HEK293 (cell line): ENCODE data around the gene CRY2.

Source experiments
- CTCF ChIA-PET: fragments of 350-600 bp; formaldehyde crosslinking; extraction: SDS; loops from one replicate; lab custom pipeline; 2021; ENCODE audit warnings: antibody characterized with exemption; lab: Yijun Ruan, JAX
- POLR2A ChIA-PET: fragments of 300-600 bp; formaldehyde crosslinking; extraction: SDS; loops from one replicate; lab custom pipeline; 2020; ENCODE audit warnings: antibody characterized with exemption, inconsistent platforms; lab: Yijun Ruan, JAX
- H3K27ac ChIP-seq: fragments of 200-500 bp; sonication (Bioruptor generic); 2 replicates; pipeline ENCODE4 v1.5.1; 2014; ENCODE audit warnings: low read depth, low read length, control low read depth, inconsistent platforms; ENCODE audit errors: extremely low read depth
- H3K36me3 ChIP-seq, 2 experiments: fragments of 200-500 bp in 1 of 2; sonication (Bioruptor generic) in 1 of 2; 1 replicate in 1 of 2; 2 replicates in 1 of 2; pipeline ENCODE4 v1.5.1; 2014 to 2017; ENCODE audit warnings: inconsistent platforms in 2 of 2, low read length in 2 of 2; ENCODE audit not compliant: control insufficient read depth in 2 of 2, insufficient read depth in 1 of 2
- H3K4me1 ChIP-seq: fragments of 200-500 bp; sonication (Bioruptor generic); 2 replicates; pipeline ENCODE4 v1.5.1; 2014; ENCODE audit warnings: mild to moderate bottlenecking, low read length, inconsistent platforms; ENCODE audit not compliant: control insufficient read depth, insufficient read depth
- H3K4me3 ChIP-seq: 2 replicates; pipeline ENCODE4 v1.5.1; 2011; ENCODE audit warnings: low read depth, mild to moderate bottlenecking, control low read depth, low read length, moderate library complexity
- H3K9me3 ChIP-seq: fragments of 200-500 bp; sonication (Bioruptor generic); 2 replicates; pipeline ENCODE4 v1.5.1; 2014; ENCODE audit warnings: low read depth, low read length, inconsistent platforms; ENCODE audit not compliant: control insufficient read depth, insufficient read depth
- ZBTB17 ChIP-seq: fragments of 450-650 bp; formaldehyde crosslinking; IDR thresholded peaks from 2 replicates; pipeline ENCODE4 v1.5.1; 2016; ENCODE audit warnings: missing biosample characterization, missing genetic modification characterization
- ZBTB20 ChIP-seq: fragments of 450-650 bp; formaldehyde crosslinking; IDR thresholded peaks from 2 replicates; pipeline ENCODE4 v1.5.1; 2016; ENCODE audit warnings: missing biosample characterization, missing genetic modification characterization
- ZBTB7A ChIP-seq: fragments of 450-650 bp; formaldehyde crosslinking; IDR thresholded peaks from 2 replicates; pipeline ENCODE4 v1.5.1; 2016; ENCODE audit warnings: low read depth, missing biosample characterization, missing genetic modification characterization
- ZNF2 ChIP-seq: fragments of 450-650 bp; formaldehyde crosslinking; IDR thresholded peaks from 2 replicates; pipeline ENCODE4 v1.5.1; 2016; ENCODE audit warnings: missing biosample characterization, missing genetic modification characterization
- ZNF350 ChIP-seq: fragments of 450-650 bp; formaldehyde crosslinking; IDR thresholded peaks from 2 replicates; pipeline ENCODE4 v1.5.0; 2017; ENCODE audit warnings: missing biosample characterization, mild to moderate bottlenecking, missing genetic modification characterization
- ZNF394 ChIP-seq: fragments of 450-650 bp; formaldehyde crosslinking; IDR thresholded peaks from 2 replicates; pipeline ENCODE4 v1.5.1; 2016; ENCODE audit warnings: missing biosample characterization, missing genetic modification characterization, mild to moderate bottlenecking, moderate library complexity, borderline replicate concordance
- ZNF404 ChIP-seq: fragments of 450-650 bp; formaldehyde crosslinking; IDR thresholded peaks from 2 replicates; pipeline ENCODE4 v1.5.1; 2017; ENCODE audit warnings: missing biosample characterization, missing genetic modification characterization
- ZNF416 ChIP-seq: fragments of 450-650 bp; formaldehyde crosslinking; IDR thresholded peaks from 2 replicates; pipeline ENCODE4 v1.5.1; 2016; ENCODE audit warnings: missing biosample characterization, missing genetic modification characterization
- ZNF48 ChIP-seq: fragments of 450-650 bp; formaldehyde crosslinking; IDR thresholded peaks from 2 replicates; pipeline ENCODE4 v1.5.1; 2016; ENCODE audit warnings: missing biosample characterization, missing genetic modification characterization
- ZNF521 ChIP-seq: fragments of 450-650 bp; formaldehyde crosslinking; IDR thresholded peaks from 2 replicates; pipeline ENCODE4 v1.5.1; 2017; ENCODE audit warnings: missing biosample characterization, mild to moderate bottlenecking, missing genetic modification characterization
- ZNF548 ChIP-seq: fragments of 450-650 bp; formaldehyde crosslinking; IDR thresholded peaks from 2 replicates; pipeline ENCODE4 v1.5.1; 2016; ENCODE audit warnings: missing biosample characterization, missing genetic modification characterization
- ZNF558 ChIP-seq: fragments of 450-650 bp; formaldehyde crosslinking; IDR thresholded peaks from 2 replicates; pipeline ENCODE4 v1.5.1; 2016; ENCODE audit warnings: missing biosample characterization, missing genetic modification characterization
- ZNF585B ChIP-seq: fragments of 450-650 bp; formaldehyde crosslinking; IDR thresholded peaks from 2 replicates; pipeline ENCODE4 v1.5.1; 2016; ENCODE audit warnings: missing biosample characterization, missing genetic modification characterization
- ZNF596 ChIP-seq: fragments of 450-650 bp; IDR thresholded peaks from 2 replicates; pipeline ENCODE4 v1.5.0; 2018; ENCODE audit warnings: missing biosample characterization, mild to moderate bottlenecking, missing genetic modification characterization, moderate library complexity
- ZNF654 ChIP-seq: fragments of 450-650 bp; formaldehyde crosslinking; IDR thresholded peaks from 2 replicates; pipeline ENCODE4 v1.5.1; 2016; ENCODE audit warnings: low read depth, missing biosample characterization, missing genetic modification characterization
- ZNF747 ChIP-seq: fragments of 450-650 bp; formaldehyde crosslinking; IDR thresholded peaks from 2 replicates; pipeline ENCODE4 v1.5.1; 2016; ENCODE audit warnings: missing biosample characterization, missing genetic modification characterization
- TF ChIP-seq, protein P1 (sequence below): fragments of 450-650 bp; formaldehyde crosslinking; IDR thresholded peaks from 2 replicates; pipeline ENCODE4 v1.5.1; 2016; ENCODE audit warnings: missing biosample characterization, missing genetic modification characterization
- TF ChIP-seq, protein P2 (sequence below): fragments of 450-650 bp; formaldehyde crosslinking; IDR thresholded peaks from 2 replicates; pipeline ENCODE4 v1.5.1; 2016; ENCODE audit warnings: missing biosample characterization, missing genetic modification characterization, low read depth
- TF ChIP-seq, protein P3 (sequence below): fragments of 450-650 bp; formaldehyde crosslinking; IDR thresholded peaks from 2 replicates; pipeline ENCODE4 v1.5.1; 2016; ENCODE audit warnings: missing biosample characterization, missing genetic modification characterization, low read depth
- TF ChIP-seq, protein P4 (sequence below): fragments of 450-650 bp; formaldehyde crosslinking; optimal IDR thresholded peaks from 2 replicates; pipeline ENCODE3; 2016; ENCODE audit warnings: missing biosample characterization, mild to moderate bottlenecking, missing genetic modification characterization
- TF ChIP-seq, protein P5 (sequence below): fragments of 450-650 bp; formaldehyde crosslinking; IDR thresholded peaks from 2 replicates; pipeline ENCODE4 v1.5.1; 2016; ENCODE audit warnings: missing biosample characterization, missing genetic modification characterization
- TF ChIP-seq, protein P6 (sequence below): sonication (generic); formaldehyde crosslinking; IDR thresholded peaks from 2 replicates; pipeline ENCODE4 v1.8.1; 2022; ENCODE audit warnings: mild to moderate bottlenecking, moderate library complexity, missing genetic modification reagents
- TF ChIP-seq, protein P7 (sequence below): fragments of 450-650 bp; formaldehyde crosslinking; IDR thresholded peaks from 2 replicates; pipeline ENCODE4 v1.5.1; 2017; ENCODE audit warnings: missing biosample characterization, missing genetic modification characterization

The CRY2 gene

DNA sequence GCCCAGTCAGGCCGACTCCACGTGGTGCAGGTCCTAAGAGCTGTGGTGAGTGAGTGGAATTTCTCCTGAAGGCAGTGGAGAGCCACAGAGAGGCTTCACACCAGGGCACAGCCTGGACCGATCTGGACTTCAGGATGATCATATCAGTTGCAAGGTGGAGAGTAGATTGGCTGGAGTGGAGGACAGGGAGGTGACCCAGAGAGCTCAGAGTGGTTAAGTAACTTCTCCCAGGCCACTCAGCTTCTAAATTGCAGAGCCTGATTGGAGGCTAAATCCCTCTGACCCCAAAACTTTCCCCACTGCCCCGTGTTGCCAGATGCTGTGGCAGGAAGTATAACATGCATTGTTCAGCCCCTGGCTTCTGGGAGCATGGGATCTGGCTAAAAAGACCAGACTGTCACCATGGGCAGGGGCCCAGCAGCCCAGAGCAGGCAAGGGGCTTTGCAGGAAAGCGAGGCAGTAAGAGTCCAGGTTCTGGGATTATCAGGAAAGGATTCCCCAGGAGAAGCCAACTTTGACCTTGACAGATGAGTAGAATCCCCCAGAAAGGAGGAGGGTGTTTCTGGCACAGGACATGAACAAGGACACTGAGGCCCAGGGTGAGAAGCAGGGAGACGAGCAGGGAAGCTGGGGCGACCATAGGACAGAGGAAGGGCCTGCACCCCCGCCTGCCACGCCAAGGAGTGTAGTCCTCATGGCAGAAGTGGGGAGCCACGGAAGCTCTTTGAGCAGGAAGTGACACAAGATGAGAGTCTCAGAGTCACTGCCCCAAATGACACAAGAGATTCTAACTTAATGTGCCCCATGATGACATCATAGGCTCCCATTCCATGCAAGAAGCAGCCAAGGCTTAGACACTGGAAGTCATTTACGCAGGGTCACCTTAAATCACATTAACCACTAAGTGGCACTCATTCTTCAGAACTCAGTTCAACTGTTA, 37.5 kb upstream of the CRY2 start:
- Histone ChIP-seq H3K4me3 (no peak overlapping the region), H3K4me1 (peaks cover 5% of the 10 kb centered on the region), H3K9me3 (no peaks in the 10 kb centered on the region), H3K27ac (no peak overlapping the region), H3K36me3 (peaks cover 0 to 31% of the 10 kb centered on the region in 2 experiments; a peak in 1 of 3 replicates)
- POLR2A ChIA-PET = interaction anchor here (1.5 kb wide), 1 partner anchor 37 kb away, joined by 3 read pairs; the partner anchor contains the start of gene CRY2
- CTCF ChIA-PET = interaction anchor here (0.9 kb wide), 1 partner anchor 9 kb away, joined by 3 read pairs; no protein-coding TSS in a partner anchor
- TF ChIP-seq, protein P1, sequence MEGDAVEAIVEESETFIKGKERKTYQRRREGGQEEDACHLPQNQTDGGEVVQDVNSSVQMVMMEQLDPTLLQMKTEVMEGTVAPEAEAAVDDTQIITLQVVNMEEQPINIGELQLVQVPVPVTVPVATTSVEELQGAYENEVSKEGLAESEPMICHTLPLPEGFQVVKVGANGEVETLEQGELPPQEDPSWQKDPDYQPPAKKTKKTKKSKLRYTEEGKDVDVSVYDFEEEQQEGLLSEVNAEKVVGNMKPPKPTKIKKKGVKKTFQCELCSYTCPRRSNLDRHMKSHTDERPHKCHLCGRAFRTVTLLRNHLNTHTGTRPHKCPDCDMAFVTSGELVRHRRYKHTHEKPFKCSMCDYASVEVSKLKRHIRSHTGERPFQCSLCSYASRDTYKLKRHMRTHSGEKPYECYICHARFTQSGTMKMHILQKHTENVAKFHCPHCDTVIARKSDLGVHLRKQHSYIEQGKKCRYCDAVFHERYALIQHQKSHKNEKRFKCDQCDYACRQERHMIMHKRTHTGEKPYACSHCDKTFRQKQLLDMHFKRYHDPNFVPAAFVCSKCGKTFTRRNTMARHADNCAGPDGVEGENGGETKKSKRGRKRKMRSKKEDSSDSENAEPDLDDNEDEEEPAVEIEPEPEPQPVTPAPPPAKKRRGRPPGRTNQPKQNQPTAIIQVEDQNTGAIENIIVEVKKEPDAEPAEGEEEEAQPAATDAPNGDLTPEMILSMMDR (tag by site-specific recombination) = no peak
- TF ChIP-seq ZNF548 (tag by site-specific recombination) (no peak), ZNF48 (tag by site-specific recombination) (no peak), ZNF394 (tag by site-specific recombination) (no peak), ZBTB20 (tag by site-specific recombination) (no peak), ZNF558 (tag by site-specific recombination) (no peak), ZBTB17 (tag by site-specific recombination) (no peak), ZNF585B (no peak), ZNF416 (no peak), ZNF596 (tag by site-specific recombination) (no peak), ZNF404 (tag by site-specific recombination) (no peak), ZNF654 (no peak), ZNF747 (tag by site-specific recombination) (no peak), ZBTB7A (tag by site-specific recombination) (no peak), ZNF521 (tag by site-specific recombination) (no peak), ZNF2 (tag by site-specific recombination) (no peak), ZNF350 (tag by site-specific recombination) (no peak)
- TF ChIP-seq, protein P2, sequence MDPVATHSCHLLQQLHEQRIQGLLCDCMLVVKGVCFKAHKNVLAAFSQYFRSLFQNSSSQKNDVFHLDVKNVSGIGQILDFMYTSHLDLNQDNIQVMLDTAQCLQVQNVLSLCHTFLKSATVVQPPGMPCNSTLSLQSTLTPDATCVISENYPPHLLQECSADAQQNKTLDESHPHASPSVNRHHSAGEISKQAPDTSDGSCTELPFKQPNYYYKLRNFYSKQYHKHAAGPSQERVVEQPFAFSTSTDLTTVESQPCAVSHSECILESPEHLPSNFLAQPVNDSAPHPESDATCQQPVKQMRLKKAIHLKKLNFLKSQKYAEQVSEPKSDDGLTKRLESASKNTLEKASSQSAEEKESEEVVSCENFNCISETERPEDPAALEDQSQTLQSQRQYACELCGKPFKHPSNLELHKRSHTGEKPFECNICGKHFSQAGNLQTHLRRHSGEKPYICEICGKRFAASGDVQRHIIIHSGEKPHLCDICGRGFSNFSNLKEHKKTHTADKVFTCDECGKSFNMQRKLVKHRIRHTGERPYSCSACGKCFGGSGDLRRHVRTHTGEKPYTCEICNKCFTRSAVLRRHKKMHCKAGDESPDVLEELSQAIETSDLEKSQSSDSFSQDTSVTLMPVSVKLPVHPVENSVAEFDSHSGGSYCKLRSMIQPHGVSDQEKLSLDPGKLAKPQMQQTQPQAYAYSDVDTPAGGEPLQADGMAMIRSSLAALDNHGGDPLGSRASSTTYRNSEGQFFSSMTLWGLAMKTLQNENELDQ (tag by site-specific recombination) = no peak
- TF ChIP-seq, protein P3, sequence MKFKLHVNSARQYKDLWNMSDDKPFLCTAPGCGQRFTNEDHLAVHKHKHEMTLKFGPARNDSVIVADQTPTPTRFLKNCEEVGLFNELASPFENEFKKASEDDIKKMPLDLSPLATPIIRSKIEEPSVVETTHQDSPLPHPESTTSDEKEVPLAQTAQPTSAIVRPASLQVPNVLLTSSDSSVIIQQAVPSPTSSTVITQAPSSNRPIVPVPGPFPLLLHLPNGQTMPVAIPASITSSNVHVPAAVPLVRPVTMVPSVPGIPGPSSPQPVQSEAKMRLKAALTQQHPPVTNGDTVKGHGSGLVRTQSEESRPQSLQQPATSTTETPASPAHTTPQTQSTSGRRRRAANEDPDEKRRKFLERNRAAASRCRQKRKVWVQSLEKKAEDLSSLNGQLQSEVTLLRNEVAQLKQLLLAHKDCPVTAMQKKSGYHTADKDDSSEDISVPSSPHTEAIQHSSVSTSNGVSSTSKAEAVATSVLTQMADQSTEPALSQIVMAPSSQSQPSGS (tag by site-specific recombination) = peak; percentile 88
- TF ChIP-seq, protein P4, sequence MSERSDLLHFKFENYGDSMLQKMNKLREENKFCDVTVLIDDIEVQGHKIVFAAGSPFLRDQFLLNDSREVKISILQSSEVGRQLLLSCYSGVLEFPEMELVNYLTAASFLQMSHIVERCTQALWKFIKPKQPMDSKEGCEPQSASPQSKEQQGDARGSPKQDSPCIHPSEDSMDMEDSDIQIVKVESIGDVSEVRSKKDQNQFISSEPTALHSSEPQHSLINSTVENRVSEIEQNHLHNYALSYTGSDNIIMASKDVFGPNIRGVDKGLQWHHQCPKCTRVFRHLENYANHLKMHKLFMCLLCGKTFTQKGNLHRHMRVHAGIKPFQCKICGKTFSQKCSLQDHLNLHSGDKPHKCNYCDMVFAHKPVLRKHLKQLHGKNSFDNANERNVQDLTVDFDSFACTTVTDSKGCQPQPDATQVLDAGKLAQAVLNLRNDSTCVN (tag by site-specific recombination) = no peak
- TF ChIP-seq, protein P5, sequence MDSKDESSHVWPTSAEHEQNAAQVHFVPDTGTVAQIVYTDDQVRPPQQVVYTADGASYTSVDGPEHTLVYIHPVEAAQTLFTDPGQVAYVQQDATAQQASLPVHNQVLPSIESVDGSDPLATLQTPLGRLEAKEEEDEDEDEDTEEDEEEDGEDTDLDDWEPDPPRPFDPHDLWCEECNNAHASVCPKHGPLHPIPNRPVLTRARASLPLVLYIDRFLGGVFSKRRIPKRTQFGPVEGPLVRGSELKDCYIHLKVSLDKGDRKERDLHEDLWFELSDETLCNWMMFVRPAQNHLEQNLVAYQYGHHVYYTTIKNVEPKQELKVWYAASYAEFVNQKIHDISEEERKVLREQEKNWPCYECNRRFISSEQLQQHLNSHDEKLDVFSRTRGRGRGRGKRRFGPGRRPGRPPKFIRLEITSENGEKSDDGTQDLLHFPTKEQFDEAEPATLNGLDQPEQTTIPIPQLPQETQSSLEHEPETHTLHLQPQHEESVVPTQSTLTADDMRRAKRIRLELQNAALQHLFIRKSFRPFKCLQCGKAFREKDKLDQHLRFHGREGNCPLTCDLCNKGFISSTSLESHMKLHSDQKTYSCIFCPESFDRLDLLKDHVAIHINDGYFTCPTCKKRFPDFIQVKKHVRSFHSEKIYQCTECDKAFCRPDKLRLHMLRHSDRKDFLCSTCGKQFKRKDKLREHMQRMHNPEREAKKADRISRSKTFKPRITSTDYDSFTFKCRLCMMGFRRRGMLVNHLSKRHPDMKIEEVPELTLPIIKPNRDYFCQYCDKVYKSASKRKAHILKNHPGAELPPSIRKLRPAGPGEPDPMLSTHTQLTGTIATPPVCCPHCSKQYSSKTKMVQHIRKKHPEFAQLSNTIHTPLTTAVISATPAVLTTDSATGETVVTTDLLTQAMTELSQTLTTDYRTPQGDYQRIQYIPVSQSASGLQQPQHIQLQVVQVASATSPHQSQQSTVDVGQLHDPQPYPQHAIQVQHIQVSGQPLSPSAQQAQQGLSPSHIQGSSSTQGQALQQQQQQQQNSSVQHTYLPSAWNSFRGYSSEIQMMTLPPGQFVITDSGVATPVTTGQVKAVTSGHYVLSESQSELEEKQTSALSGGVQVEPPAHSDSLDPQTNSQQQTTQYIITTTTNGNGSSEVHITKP (tag by site-specific recombination) = no peak
- TF ChIP-seq, protein P6, sequence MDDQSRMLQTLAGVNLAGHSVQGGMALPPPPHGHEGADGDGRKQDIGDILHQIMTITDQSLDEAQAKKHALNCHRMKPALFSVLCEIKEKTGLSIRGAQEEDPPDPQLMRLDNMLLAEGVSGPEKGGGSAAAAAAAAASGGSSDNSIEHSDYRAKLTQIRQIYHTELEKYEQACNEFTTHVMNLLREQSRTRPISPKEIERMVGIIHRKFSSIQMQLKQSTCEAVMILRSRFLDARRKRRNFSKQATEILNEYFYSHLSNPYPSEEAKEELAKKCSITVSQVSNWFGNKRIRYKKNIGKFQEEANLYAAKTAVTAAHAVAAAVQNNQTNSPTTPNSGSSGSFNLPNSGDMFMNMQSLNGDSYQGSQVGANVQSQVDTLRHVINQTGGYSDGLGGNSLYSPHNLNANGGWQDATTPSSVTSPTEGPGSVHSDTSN (CRISPR knock-in tag) = no peak
- TF ChIP-seq, protein P7, sequence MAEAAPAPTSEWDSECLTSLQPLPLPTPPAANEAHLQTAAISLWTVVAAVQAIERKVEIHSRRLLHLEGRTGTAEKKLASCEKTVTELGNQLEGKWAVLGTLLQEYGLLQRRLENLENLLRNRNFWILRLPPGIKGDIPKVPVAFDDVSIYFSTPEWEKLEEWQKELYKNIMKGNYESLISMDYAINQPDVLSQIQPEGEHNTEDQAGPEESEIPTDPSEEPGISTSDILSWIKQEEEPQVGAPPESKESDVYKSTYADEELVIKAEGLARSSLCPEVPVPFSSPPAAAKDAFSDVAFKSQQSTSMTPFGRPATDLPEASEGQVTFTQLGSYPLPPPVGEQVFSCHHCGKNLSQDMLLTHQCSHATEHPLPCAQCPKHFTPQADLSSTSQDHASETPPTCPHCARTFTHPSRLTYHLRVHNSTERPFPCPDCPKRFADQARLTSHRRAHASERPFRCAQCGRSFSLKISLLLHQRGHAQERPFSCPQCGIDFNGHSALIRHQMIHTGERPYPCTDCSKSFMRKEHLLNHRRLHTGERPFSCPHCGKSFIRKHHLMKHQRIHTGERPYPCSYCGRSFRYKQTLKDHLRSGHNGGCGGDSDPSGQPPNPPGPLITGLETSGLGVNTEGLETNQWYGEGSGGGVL (tag by site-specific recombination) = no peak
